ENCODE results near the gene MYO3B.

Gene MYO3B

DNA sequence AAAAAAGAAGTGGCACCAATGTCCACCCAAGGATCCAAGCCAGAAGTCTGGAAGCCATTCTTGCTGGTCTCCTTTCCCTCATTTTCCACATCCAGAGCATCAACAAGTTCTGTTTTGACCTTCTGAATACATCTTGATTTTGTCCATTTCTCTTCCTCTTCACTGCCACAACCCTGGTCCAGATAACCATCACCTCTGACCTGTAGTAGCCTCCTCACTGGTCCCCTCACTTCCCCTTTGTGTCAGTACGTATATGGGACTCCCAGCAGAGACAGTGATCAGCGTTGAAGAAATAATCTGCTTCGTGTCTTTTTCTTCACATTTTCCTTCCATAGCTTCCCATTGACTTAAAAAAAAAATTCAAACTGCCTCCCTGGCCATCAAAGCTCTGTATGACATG is 427.9 kb downstream of the MYO3B start:
- no peak for TF ChIP-seq SIN3A (IDR thresholded peaks at IDR 0.05; ENCODE audit: borderline replicate concordance, insufficient read depth, low read length)
- TF ChIP-seq TAF1 (IDR thresholded peaks at IDR 0.05; ENCODE audit: borderline replicate concordance, insufficient read depth, low read length), result no peak
- TF ChIP-seq FOXP2 (optimal IDR thresholded peaks at IDR 0.05; ENCODE audit: borderline replicate concordance, extremely low read depth, extremely low read length, insufficient read depth), result no peak
- no peak for TF ChIP-seq POLR2AphosphoS5 (IDR thresholded peaks at IDR 0.05; ENCODE audit: low read depth, low read length)
- TF ChIP-seq, protein P1, sequence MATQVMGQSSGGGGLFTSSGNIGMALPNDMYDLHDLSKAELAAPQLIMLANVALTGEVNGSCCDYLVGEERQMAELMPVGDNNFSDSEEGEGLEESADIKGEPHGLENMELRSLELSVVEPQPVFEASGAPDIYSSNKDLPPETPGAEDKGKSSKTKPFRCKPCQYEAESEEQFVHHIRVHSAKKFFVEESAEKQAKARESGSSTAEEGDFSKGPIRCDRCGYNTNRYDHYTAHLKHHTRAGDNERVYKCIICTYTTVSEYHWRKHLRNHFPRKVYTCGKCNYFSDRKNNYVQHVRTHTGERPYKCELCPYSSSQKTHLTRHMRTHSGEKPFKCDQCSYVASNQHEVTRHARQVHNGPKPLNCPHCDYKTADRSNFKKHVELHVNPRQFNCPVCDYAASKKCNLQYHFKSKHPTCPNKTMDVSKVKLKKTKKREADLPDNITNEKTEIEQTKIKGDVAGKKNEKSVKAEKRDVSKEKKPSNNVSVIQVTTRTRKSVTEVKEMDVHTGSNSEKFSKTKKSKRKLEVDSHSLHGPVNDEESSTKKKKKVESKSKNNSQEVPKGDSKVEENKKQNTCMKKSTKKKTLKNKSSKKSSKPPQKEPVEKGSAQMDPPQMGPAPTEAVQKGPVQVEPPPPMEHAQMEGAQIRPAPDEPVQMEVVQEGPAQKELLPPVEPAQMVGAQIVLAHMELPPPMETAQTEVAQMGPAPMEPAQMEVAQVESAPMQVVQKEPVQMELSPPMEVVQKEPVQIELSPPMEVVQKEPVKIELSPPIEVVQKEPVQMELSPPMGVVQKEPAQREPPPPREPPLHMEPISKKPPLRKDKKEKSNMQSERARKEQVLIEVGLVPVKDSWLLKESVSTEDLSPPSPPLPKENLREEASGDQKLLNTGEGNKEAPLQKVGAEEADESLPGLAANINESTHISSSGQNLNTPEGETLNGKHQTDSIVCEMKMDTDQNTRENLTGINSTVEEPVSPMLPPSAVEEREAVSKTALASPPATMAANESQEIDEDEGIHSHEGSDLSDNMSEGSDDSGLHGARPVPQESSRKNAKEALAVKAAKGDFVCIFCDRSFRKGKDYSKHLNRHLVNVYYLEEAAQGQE (IDR thresholded peaks at IDR 0.05; ENCODE audit: insufficient read depth in 1 of 2, low read depth in 2 of 2, low read length in 2 of 2), result no peak

DNA sequence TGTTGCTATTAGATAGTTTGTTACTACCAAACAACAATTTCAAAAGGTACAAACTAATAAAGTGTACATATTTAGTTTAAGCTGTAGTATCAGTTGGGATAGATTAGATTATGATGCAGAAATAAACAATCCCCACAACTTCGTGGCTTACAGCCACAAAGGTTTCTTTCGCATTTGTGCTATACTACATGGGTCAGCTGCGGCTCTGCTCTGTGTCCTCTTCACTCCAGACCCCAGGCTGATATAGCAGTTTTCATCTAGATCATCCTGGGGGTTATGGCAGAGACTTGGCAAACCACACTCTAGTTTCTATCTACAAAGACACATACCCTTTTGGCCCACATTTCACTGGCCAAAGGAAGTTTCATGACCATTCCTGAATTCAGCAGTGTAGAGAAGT is 429.2 kb downstream of the MYO3B start:
- TF ChIP-seq FOXP2 (optimal IDR thresholded peaks at IDR 0.05; ENCODE audit: borderline replicate concordance, extremely low read depth, extremely low read length, insufficient read depth) (no peak), POLR2AphosphoS5 (IDR thresholded peaks at IDR 0.05; ENCODE audit: low read depth, low read length) (no peak), TAF1 (IDR thresholded peaks at IDR 0.05; ENCODE audit: borderline replicate concordance, insufficient read depth, low read length) (no peak), SIN3A (IDR thresholded peaks at IDR 0.05; ENCODE audit: borderline replicate concordance, insufficient read depth, low read length) (no peak)
- TF ChIP-seq, protein P1 (IDR thresholded peaks at IDR 0.05; ENCODE audit: insufficient read depth in 1 of 2, low read depth in 2 of 2, low read length in 2 of 2), result no peak

DNA sequence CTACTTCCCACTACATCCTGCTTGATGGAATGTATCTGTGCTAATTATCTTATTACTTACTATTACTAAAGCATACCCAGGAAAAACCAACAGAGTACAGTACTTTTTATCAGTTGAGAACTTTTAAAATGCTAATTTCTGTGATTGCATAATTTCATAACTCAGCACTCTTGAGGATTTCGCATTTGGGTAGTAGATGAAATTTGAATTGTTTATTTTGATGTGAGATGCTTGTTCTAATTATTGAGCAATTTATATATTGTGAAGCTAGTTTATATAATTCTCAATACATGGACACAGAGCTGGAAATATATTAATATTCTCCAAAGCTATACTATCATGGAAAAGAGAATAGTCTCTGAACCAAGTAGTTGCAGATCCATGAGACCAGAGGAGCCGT is 432.7 kb downstream of the MYO3B start:
- TF ChIP-seq, protein P1 (IDR thresholded peaks at IDR 0.05; ENCODE audit: insufficient read depth in 1 of 2, low read depth in 2 of 2, low read length in 2 of 2), result no peak
- no peak for TF ChIP-seq FOXP2 (optimal IDR thresholded peaks at IDR 0.05; ENCODE audit: borderline replicate concordance, extremely low read depth, extremely low read length, insufficient read depth)
- TF ChIP-seq POLR2AphosphoS5 (IDR thresholded peaks at IDR 0.05; ENCODE audit: low read depth, low read length), result no peak
- no peak for TF ChIP-seq TAF1 (IDR thresholded peaks at IDR 0.05; ENCODE audit: borderline replicate concordance, insufficient read depth, low read length)
- no peak for TF ChIP-seq SIN3A (IDR thresholded peaks at IDR 0.05; ENCODE audit: borderline replicate concordance, insufficient read depth, low read length)

DNA sequence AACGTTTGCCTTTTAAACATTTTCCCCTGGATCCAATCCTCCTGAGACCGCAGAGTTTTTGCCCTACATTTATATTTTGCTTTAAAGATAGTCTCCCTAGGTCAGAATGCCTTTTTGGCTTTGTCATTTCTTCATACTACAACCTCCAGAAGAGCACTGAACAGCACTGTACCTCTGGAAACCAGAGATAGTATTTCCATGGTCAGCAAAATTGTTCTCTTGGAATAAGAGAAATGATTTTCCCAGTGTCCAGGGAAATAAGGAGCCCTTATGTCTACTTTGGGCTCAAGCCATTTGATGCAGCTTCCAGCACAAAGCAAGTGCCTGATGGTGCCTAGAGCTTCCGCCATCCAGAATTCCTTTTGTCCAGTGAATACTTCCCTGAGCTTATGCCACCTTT is 461.7 kb downstream of the MYO3B start:
- TF ChIP-seq FOXP2 (optimal IDR thresholded peaks at IDR 0.05; ENCODE audit: borderline replicate concordance, extremely low read depth, extremely low read length, insufficient read depth), result no peak
- TF ChIP-seq TAF1 (IDR thresholded peaks at IDR 0.05; ENCODE audit: borderline replicate concordance, insufficient read depth, low read length), result no peak
- TF ChIP-seq, protein P1 (IDR thresholded peaks at IDR 0.05; ENCODE audit: insufficient read depth in 1 of 2, low read depth in 2 of 2, low read length in 2 of 2), result no peak
- TF ChIP-seq POLR2AphosphoS5 (IDR thresholded peaks at IDR 0.05; ENCODE audit: low read depth, low read length), result no peak
- TF ChIP-seq SIN3A (IDR thresholded peaks at IDR 0.05; ENCODE audit: borderline replicate concordance, insufficient read depth, low read length), result no peak

DNA sequence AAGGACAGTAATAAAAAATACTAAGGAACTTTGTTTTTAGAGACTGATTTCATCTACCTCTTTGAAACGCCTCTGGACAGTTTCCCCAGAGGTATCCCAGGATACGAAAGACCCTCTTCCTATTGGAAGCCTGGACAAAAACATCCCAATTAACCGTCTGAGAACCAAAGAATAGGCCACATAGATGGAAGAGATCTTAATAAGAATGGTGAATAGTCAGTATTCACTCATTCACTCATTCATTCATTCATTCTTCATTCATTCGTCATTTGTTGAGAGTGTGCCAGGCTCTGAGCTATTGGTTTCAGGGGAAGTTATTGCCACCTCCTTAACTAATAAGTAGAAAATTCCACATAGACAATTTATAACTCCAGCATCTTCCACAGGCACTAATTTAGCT is 464.0 kb downstream of the MYO3B start:
- TF ChIP-seq FOXP2 (optimal IDR thresholded peaks at IDR 0.05; ENCODE audit: borderline replicate concordance, extremely low read depth, extremely low read length, insufficient read depth), result no peak
- TF ChIP-seq, protein P1 (IDR thresholded peaks at IDR 0.05; ENCODE audit: insufficient read depth in 1 of 2, low read depth in 2 of 2, low read length in 2 of 2), result no peak
- no peak for TF ChIP-seq POLR2AphosphoS5 (IDR thresholded peaks at IDR 0.05; ENCODE audit: low read depth, low read length)
- TF ChIP-seq TAF1 (IDR thresholded peaks at IDR 0.05; ENCODE audit: borderline replicate concordance, insufficient read depth, low read length), result no peak
- TF ChIP-seq SIN3A (IDR thresholded peaks at IDR 0.05; ENCODE audit: borderline replicate concordance, insufficient read depth, low read length), result no peak
